Measurements from ENCODE around the gene C1orf116.

C1orf116 gene

GRCh38 chr1:207018707-207019106, 13.8 kb downstream of the C1orf116 start:
- DNase-seq, result no peak

GRCh38 chr1:207017615-207018559, 14.7 kb downstream of the C1orf116 start:
- no peak for DNase-seq

- DNase-seq, result no peak
Measured at GRCh38 chr1:207015791-207016190, 16.8 kb downstream of the C1orf116 start.

GRCh38 chr1:207014728-207015127, 17.8 kb downstream of the C1orf116 start:
- DNase-seq, result no peak

GRCh38 chr1:207013321-207014085, 19.1 kb downstream of the C1orf116 start:
- no peak for DNase-seq

- no peak for DNase-seq
Measured at GRCh38 chr1:207010726-207011125, 21.8 kb downstream of the C1orf116 start.

GRCh38 chr1:207009945-207010344, 22.6 kb downstream of the C1orf116 start:
- no peak for DNase-seq

- DNase-seq, result no peak
Measured at GRCh38 chr1:207009182-207009850, 23.2 kb downstream of the C1orf116 start.

- DNase-seq, result no peak
Measured at GRCh38 chr1:207007352-207008033, 25.1 kb downstream of the C1orf116 start.

GRCh38 chr1:207006914-207007313, 25.6 kb downstream of the C1orf116 start:
- no peak for DNase-seq

GRCh38 chr1:207006083-207006482, 26.5 kb downstream of the C1orf116 start:
- DNase-seq, result no peak

- peak; percentile 21 for DNase-seq
Measured at GRCh38 chr1:207004931-207005830, 27.4 kb downstream of the C1orf116 start.

GRCh38 chr1:207003210-207003609, 29.3 kb downstream of the C1orf116 start:
- DNase-seq, result no peak

- no peak for DNase-seq
Measured at GRCh38 chr1:207002724-207003146, 29.8 kb downstream of the C1orf116 start.

- DNase-seq, result no peak
Measured at GRCh38 chr1:207001492-207002245, 30.9 kb downstream of the C1orf116 start.

GRCh38 chr1:207000651-207001291, 31.8 kb downstream of the C1orf116 start:
- DNase-seq, result no peak

GRCh38 chr1:206998816-206999215, 33.7 kb downstream of the C1orf116 start:
- no peak for DNase-seq

GRCh38 chr1:206992790-206993189, 39.8 kb downstream of the C1orf116 start:
- no peak for DNase-seq

- no peak for DNase-seq
Measured at GRCh38 chr1:206987873-206988272, 44.7 kb downstream of the C1orf116 start.

- no peak for DNase-seq
Measured at GRCh38 chr1:206986885-206987284, 45.7 kb downstream of the C1orf116 start.
